Medulla oblongata (tissue), 1 donor: ENCODE results near the gene AXIN2.
"Not testable (repeated sequence)": the region's sequence is repeated elsewhere in the genome, so short reads cannot be mapped to it uniquely, and the experiment has no call there.

ENCODE experiments used
- DNase-seq: peaks from one replicate; pipeline ENCODE4 v3.0.0-alpha.2; 2015; ENCODE audit errors: extremely low spot score

Gene AXIN2

DNA sequence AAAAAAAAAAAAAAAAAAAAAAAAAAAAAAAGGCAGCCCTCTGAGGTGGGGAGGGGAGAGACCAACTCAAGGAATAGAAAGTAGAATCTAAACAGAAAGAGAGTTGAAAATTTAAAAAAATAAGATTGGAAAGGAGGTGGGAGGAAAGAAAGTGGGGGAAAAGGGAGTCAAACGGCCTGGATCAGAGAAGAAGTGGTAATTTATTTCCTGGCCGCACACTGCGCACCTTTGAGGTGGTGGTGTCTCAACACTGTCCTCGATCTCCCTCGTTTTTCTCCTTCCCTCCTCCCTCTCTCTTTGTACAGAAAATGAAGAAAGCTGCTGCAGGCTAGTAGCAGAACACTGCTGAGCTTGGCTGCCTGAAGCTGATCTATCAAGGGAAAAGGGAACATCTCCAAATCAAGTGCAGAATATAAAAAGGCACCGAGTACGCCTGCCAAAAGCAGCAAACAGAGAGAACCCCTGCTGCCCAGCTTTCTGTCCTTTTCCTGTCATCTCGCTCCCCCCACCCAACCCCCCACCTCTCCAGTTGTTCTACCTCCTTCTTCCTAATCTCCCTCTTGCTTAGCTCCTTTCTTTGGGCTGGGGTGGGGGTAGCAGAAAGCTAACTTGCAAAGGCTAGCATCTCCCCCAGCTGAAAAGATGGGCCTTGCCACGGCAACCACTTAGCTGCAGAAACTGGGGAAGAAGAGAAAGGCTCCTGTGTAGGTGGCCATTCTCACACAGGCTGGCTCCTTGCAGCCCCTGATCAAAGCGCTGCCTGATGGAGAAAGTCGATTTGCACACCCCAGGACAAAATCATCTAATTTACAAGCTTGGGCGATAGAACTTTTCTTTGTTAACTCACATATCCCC, 22.5 kb downstream of the AXIN2 start:
- DNase-seq, result peak; percentile 60

DNA sequence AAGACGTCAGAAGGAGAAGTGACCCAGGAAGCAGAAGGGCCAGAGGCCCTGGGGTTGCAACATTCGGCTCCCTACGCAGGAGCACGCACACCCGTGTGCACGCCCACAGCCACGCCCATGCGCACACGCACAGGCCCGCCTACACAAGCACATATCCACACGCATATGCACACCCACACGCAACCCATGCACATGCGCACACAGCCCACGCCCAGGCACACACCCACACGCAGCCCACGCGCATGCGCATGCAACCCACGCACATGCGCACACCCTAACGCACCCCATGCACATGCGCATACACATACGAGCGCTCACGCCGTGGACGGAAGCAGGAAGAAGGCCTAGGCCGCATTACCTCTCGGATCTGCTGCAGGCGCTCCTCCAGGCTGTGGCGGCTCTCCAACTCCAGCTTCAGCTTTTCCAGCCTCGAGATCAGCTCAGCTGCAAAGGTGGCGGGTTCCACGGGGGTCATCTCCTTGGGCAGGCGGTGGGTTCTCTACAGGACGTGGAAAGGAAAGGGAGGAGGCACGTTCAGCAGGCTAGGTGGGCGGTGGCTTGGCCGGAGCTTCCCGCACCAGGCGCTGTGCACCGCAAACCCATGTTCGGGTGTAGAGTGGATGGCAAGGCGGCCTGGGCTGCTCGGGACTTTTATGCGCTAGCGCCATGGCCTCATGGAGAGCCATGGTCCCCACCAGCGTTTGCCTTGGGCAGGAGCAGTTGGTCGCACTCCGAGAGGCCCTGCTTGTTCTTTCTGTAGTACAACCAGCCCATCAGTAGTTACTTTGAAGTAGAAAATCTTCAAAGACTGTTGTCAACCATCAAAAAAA, 23.4 kb downstream of the AXIN2 start:
- DNase-seq, result no peak

DNA sequence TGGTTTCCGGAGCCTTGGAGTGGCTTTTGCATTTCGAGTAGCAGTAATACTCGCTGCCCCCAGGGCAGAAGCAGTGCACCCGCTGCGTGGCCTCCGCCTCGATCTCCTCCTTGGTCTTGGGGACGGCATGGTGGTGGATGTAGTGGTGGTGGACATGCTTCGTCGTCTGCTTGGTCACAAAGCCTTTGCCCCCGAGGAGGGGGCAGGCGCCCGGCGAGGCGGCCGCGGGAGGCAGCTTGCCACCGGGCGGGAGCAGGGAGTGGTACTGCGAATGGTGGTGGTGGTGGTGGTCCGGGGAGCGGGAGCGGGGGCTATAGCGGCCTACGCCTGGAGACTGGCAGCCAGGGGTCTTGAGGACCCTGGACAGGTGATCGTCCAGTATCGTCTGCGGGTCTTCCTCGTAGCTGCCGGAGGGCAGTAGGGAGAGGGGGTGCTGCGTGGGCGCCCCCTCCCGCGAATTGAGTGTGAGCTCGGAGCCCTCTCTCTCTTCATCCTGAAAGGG, 24.1 kb downstream of the AXIN2 start:
- no peak for DNase-seq

DNA sequence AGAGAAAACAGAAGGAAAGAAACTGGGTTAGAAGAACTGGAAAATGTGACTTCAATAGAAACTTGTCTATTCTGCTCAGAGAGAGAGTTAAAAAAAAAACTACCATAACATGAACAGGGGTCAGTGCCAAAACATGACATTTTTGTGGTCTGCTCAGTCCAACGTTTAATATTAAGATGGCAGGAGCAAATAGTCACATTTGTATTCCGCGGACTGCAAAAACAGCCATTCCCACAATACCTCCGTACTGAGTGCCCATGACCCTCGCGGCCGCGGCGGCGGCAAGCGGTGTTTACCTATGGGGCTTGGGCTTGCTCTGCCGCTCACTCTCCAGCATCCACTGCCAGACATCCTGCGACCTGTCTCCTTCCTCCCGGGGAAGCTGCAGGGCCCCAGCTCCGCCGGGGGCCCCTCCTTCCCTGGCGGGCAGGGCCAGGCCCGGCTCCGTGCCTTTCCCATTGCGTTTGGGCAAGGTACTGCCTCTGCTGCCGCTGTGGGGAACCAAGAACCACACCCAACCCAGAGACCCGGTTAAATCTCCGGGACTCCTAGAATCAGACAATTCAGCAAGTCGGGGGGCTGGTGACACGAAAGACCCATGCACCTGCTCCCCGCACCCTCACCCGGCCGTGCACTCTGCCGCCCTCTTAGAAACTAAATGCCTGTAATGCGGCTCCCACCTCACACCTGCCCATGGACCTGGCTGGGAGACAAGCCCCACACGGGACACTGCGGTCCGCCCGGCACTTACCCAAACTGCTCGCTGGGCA, 24.7 kb downstream of the AXIN2 start:
- no peak for DNase-seq

DNA sequence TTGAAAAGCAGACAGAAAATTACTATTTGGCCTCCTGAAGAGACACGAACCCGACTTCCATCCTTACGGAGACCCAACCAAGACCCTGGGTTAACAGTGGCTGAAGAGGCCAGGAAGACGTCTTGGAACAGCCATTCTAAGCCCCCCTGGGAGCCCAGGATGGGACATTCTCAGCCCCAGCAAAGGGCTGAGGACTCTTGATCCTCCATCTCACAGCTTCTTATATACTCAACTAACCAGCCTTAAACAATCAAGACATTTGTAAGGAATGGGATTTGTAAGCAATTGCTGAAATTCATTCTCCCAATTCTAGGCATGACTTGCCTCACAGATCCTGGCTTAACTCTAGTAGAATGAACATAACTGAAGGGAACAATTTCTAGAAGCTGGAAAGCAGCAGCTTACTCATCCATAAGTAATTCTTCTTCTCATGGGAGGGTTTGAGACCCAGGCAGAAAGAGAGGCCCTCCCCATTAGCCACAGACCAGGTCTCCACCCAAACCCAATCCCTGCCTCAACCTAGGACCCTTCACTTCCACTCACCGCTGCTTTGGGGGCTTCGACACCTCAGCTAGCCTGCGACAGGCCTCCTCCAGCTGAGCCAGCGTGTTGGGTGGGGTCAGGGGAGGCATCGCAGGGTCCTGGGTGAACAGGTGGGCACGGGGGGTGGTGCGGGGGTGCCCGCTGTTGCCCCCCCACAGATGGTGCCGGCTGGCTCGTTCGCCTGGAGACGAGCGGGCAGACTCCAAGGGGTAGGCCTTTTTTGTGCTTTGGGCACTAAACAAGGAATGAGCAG, 25.5 kb downstream of the AXIN2 start:
- DNase-seq, result no peak

DNA sequence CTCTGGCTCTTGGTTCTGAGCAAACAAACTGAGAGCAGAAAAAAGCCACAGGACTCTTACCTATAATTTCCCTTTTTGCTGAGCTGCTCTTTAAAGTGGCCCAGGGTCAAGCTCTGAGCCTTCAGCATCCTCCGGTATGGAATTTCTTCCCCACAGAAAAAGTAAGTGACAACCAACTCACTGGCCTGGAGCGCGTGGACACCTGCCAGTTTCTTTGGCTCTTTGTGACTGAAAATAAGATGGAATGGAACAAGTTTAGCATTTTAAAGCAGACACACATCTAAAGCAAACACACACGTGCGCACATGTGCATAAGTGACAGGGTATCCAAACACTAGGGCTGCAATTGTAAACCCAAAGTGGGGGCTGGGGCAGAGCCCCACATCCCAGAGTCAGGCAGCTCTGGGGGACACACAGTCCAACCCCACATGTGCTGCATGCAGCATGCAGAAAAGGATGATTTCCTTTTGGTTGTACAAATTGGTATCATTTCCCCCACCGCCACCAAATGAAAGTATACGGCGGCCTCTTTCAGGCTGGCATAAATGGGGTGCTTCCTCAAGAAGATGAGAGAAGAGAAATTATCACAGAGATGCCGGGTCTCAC, 27.5 kb downstream of the AXIN2 start:
- DNase-seq, result no peak

DNA sequence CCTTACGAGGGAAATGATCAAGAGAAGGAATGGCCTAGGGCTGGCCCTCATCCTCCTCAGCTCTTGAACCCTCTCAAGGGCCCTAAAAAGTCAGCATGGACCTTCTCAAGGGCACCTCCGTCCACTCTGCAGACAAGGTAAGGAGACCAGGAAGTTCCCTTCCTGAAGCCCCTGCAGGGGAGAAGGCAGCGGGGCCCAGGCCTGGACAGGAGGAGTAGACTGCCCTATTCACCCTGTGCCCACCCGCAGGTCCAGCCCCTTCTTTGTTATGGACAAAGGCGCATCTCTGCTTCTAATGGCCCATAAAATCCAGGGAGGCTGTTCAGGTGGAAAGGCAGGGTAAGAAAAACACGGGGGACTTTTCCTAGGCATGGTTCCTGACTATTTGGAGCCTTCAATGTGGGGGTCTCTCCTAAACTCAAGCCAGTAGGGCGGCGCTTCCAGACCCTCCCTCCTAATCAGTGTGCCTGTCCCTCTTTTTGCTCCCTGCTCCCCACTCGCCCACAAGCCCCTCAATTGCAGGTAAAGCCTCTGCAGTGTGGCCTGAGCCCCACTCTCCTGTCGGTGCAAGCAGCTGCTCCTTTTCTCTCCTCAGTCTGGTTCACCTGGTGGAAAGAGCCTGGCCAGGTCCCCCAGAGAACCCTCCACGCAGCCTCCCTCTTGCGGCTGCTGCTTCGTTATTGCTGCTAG, 28.2 kb downstream of the AXIN2 start:
- no peak for DNase-seq

DNA sequence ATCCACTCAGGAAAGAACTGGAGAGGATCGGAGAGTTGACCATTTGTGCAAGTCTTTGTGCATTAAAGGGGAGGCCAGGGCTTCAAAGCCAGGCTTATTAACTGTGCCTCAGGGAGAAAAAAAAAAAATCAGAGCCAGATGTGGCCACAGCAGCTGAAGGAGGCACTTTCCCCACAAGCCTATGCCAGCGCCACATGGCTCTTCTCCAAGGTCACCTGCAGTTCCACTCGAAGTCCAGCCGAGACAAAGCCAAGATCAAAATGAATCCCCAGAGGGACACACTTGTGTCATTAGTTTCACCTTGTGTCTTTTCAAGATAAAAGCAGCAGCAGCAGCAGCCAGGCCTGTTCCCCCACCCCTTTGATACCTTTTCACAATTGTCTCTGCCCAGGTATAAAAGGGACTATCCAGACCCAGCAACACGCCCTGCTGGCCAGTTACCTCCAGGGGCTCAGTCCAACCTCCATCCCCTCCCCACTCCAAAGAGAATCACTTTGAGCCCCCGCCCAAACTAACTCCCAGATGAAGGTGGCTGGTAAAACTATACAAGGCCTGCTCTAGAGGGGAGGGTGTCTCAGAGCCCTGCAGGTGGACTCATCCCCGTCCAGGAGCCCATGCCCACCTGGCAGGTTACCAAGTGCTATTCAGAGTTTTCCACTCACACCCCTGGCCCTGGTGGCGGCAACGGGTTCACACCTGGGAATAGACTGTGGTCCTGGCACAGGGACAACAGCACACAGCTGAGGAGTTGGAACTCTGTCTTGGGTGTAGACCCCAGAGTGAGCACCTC, 29.2 kb downstream of the AXIN2 start:
- DNase-seq, result no peak

DNA sequence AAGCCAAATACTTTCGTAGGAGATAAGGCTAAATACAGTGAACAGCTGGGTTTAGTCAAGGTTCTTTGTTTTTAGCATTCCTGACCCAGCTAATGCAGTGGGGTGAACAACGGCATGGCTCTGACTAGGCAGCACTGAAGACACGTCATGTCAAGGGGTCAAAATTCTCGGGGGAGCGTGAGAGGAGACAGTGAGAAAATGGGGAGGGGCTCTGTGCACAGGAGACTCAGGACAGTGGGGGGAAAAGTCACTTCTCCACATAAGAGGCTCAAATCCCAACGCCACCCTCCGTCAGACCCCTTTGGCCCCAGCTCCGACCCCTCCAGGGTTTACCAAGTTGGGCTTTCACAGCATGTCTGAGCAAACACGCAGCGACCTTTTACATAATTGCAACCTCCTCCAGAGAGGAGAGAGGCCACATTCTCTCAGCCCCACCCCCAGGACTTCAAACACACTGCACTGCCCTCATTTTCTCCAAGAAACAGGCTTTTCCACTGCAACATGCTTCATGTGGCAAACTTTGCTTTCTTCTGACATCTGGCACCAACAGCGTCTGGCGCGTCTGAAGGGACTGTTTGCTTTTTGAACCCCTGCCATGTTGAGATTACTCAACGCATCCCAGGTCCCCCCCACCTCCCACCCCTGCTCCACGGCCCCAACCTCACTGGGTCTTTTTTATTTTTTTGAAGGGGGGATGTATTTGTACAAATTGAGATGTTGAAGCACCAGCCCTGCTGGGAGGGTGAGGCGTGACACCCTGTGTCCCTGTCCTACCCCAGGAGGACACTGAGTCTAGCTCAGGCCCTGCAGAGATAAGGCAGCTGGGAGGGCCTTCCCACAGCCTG, 30.0 kb downstream of the AXIN2 start:
- DNase-seq, result no peak

DNA sequence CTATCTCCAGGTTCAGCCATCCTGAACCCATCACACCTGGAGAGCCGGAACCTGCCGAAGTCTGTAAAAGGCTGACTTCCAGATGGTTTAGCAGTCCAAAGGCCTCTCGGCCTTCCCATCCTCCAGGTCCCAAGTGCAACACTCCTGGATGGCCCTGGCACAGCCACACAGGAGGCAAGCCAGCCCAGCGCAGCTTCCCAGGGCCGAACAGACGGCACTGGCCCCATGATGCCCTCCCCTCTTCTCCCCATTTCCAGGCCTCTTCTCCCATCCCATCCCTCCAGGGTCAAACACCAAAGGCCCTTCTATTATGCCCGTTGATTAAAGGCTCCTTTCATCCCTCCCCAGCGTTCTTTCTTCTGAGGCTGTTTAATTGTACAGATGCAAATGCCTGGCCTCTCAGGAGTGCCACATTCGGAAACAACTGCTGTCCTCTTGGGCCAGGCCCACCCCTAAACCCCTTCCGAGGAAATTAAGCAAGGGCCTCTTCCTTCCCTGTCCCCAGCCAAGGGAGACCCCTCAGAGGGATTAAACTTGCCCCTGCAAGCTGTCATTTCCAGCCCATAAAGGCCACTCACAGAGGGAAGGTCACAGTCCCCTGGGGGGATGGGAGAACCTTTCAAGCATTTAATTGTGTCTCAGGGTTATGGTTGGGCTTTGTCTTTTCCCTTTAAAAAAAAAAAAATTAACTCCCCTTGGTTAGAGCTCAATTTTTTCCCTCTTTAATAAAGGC, 30.8 kb downstream of the AXIN2 start:
- DNase-seq, result peak; percentile 56

DNA sequence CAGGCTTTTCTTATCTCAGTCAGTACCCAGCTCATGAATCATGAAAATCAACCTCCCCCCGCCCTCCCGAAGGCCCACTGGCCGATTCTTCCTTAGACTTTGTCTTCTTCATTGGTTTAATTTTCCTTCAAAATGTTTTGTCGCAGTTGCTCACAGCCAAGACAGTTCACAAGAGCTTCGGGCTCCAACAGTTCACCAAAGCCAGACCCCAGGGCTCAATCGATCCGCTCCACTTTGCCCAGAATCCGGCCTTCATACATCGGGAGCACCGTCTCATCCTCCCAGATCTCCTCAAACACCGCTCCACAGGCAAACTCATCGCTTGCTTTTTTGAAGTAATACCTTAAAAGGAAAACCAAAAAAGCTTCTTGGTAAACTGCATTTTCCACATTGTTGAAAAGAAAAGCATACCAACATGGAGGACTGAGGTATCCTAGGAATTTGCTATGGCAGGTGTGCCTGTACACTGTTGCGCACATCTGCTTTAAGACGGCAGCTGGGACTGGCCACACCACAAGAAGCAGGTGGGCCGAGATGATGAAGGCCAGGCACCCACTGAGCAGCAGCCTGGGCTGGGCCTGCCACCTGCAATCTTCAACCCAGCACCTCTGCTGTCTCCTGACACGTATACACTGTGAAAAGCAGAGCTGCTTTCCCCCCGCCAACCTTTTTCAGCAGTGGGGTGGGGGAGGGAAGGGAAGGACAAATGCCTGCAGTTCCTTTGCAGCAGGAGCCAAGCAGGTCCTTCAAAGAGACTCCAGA, 31.5 kb downstream of the AXIN2 start:
- no peak for DNase-seq

DNA sequence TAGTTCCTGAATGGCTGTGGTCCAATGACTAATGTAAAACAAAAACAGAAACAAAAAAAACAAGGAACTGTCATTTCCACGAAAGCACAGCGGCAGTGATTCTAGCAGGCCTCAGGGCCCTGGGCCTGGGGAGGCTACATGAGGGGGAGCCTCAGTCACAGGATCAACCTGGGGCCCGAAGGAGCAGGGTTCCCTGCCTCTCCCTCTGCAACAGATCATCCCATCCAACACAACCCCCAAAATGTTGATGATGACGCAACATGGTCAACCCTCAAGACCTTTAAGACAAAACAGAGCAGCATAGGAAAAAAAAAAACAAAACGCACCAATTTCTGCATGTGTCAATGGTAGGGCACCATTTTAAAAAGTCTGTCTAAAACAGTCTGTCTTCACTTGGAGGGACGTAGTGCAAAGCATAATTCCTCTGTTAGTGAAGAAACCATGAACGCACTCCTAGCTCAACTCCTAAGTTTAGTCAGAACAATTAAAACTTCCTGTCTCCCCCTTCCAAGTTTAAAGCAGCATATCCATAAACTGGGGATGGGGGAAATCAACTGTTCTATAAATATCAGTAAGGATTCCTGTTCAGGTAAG, 32.3 kb downstream of the AXIN2 start:
- DNase-seq, result no peak

DNA sequence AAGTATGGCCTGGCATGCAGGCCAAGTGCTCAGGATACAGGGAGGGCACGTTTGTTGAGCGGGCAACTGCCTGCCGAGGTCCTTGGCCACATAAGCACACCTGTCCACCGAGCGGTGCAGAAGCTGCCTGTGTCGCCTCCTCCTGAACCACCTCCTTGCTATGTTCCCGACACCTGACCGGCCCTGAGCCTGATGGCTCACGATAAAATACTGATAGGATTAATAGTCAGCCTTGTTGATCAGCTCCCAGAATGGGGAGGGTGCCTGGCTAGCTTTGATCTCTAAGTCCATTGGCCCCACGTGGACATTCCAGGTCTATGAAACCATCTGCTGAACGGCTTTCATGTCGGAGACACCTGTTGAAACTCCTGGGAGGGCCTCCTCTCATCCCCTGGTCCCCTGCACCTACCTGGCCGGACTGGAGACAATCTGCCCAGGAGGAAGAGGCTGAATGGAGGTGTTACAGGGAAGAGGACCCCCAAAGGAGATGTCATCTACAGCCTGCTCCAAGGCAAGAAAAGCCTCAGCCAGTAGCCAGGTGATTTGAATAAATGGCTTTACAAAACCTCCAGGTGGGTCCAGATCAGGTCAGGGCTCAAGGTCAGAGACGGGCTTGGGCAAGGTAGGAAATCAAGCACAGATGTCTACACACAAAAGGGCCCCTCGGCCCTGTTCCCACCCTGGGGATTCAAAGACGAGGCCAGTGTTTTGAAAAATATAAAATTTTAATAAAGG, 33.4 kb downstream of the AXIN2 start:
- DNase-seq, result no peak

DNA sequence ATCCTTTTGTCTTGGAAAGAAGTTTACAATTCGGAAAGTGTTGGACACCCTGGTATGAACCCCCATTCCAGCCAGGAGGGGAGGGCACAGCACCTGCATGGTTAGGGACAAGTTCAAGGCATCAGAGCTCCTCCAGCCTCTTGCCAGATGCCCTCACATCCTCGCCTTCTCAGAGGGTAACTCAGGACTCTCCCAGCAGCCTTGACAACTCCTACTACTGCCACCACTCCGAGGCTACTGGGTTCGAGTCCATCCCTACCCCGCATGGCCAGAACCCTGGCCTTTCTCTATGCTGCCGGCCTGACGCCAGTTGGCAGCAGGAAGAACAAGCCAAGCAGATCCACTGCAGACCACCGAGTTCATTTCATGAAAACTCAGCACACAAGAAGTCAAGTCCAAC, 34.1 kb downstream of the AXIN2 start:
- no peak for DNase-seq

DNA sequence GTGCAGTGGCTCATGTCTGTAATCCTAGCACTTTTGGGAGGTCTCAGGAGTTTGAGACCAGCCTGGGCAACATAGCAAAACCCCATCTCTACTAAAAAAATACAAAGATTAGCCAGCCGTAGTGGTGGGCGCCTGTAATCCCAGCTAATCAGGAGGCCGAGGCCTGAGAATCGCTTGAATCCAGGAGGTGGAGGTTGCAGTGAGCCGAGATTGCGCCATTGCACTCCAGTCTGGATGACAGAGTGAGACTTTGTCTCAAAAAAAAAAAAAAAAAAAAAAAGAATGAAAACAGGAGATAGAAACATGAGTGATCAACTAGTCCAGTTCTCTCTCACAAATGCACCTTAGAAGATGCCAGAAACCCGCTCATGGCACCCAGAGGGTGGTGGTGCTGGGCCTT, 34.6 kb downstream of the AXIN2 start:
- DNase-seq, result not testable (repeated sequence)
